K562 (cell line): ENCODE measurements around the gene DAPK2. TPM values are rescaled to one million over a fixed set of nuclear protein-coding genes. Genes with fewer than 3 reads are reported as not detected.
A peak's percentile ranks its signal among the peaks of the same experiment; 100 is the strongest.

Experiments used
- CREM ChIP-seq: IDR thresholded peaks from 2 replicates; pipeline ENCODE4 v1.6.1; 2014; ENCODE audit warnings: antibody characterized with exemption, low read depth
- CTBP1 ChIP-seq: fragments of 450-650 bp; IDR thresholded peaks from 2 replicates; pipeline ENCODE4 v1.6.1; 2016; ENCODE audit warnings: borderline replicate concordance
- MAZ ChIP-seq, 2 experiments: fragments of 450-650 bp in 1 of 2; sonication (generic) in 1 of 2; formaldehyde crosslinking; IDR thresholded peaks in 1 of 2; conservative IDR thresholded peaks in 1 of 2; 2 replicates each; pipeline versions ENCODE4 v1.4.0 to v1.5.0; 2020; ENCODE audit warnings: mild to moderate bottlenecking in 1 of 2, missing genetic modification reagents in 1 of 2
- NEUROD1 ChIP-seq: fragments of 150-350 bp; IDR thresholded peaks from 2 replicates; pipeline ENCODE4 v1.6.1; 2014; ENCODE audit warnings: borderline replicate concordance, low read length, low read depth; ENCODE audit not compliant: partially characterized antibody
- RAD21 ChIP-seq, 2 experiments: fragments of 250-450 bp in 1 of 2; fragments of 450-650 bp in 1 of 2; sonication (Bioruptor Pico) in 1 of 2; formaldehyde crosslinking in 1 of 2; IDR thresholded peaks in 1 of 2; conservative IDR thresholded peaks in 1 of 2; 2 replicates each; pipeline versions ENCODE4 v1.4.0 to v1.8.0; 2020 to 2022; ENCODE audit warnings: mild to moderate bottlenecking in 2 of 2, moderate library complexity in 1 of 2
- TEAD1 ChIP-seq, 2 experiments: fragments of 450-650 bp in 1 of 2; sonication (generic) in 1 of 2; formaldehyde crosslinking; IDR thresholded peaks; 2 replicates each; pipeline versions ENCODE4 v1.4.0 to v1.8.0; 2020 to 2022; ENCODE audit warnings: mild to moderate bottlenecking in 2 of 2, missing genetic modification reagents in 1 of 2
- XRCC4 ChIP-seq: IDR thresholded peaks from one replicate; pipeline ENCODE4 v1.6.1; 2011; ENCODE audit not compliant: insufficient read depth, insufficient read length; ENCODE audit errors: extremely low read depth
- polyA plus RNA-seq, 8 experiments: library from polyadenylated mRNA; depleted of rRNA in 4 of 8; stranded (reverse) in 5 of 8; unstranded in 3 of 8; fragments of >200 nt; fragmentation: Nextera tagmentation in 2 of 8; fragmentation: Illumina TruSeq in 1 of 8; extraction: Ambion mirVana in 2 of 8; extraction: Trizol in 1 of 8; gene quantifications; 2 replicates each; pipeline versions ENCODE4 v1.2.1 to v1.2.3, GENCODE V29; 2011 to 2014; ENCODE audit warnings: inconsistent platforms in 1 of 8, missing spikeins in 1 of 8
- total RNA-seq, 7 experiments: library from RNA; depleted of rRNA in 6 of 7; stranded (reverse); fragments of >200 nt in 6 of 7; fragmentation: Illumina TruSeq in 2 of 7; extraction: Trizol in 2 of 7; gene quantifications; 2 replicates each; pipeline versions ENCODE4 v1.2.1 to v1.2.3, GENCODE V29; 2011 to 2021; ENCODE audit warnings: low replicate concordance in 1 of 7
- TF ChIP-seq, protein P1 (sequence below): IDR thresholded peaks from 2 replicates; pipeline ENCODE4 v1.6.1; 2011; ENCODE audit warnings: borderline replicate concordance, low read depth, mild to moderate bottlenecking, moderate library complexity, low read length; ENCODE audit not compliant: insufficient read depth, poor library complexity, severe bottlenecking
- TF ChIP-seq, protein P2 (sequence below): sonication (generic); formaldehyde crosslinking; IDR thresholded peaks from 2 replicates; pipeline ENCODE4 v1.8.0; 2022; ENCODE audit warnings: missing genetic modification reagents, mild to moderate bottlenecking, borderline replicate concordance

DAPK2 gene
- total and polyA plus RNA-seq, 9 of the 15 experiments (the other 6 are each of a cell fraction or from before 2014, with no cell fraction given), result 0.14 to 5.2 (median 2.2) TPM

DNA sequence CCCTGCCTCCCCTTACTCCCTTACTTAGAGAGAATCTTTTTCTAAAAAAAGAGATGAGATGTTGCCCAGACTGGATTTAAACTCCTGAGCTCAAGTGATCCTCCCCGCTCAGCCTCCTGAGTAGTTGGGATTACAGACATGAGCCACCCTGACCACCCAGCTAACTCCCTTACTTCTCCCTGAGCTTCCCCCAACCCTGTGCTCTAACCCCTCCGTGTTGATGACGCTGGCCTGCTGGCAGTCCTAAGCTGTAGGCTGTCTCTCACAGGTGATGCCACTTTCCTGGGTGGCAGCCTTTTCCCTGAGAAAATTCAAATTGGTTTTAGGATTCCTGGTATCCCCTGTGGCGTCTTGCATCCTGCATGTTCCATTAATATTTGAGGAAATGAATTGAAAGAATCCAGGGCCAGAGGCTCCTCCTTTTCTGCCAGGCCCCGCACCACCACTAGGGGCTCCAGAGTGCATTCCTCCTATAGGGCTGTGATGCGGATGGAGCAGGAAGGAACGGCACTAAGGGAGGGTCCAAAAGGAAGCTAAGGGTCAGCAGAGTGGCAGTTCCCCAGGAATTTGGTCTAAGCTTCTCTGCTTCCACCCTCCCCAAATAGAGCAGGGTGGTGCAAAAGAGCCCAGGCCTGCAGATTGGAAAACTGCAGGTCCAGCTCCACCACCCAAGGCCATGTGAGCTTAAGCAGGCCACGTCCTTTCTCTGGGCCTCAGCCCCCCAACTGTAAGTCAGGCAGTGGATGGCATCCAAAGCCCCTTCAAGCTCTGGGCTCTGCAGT, 101.1 kb downstream of the DAPK2 start (continued):
- TF ChIP-seq, protein P1, sequence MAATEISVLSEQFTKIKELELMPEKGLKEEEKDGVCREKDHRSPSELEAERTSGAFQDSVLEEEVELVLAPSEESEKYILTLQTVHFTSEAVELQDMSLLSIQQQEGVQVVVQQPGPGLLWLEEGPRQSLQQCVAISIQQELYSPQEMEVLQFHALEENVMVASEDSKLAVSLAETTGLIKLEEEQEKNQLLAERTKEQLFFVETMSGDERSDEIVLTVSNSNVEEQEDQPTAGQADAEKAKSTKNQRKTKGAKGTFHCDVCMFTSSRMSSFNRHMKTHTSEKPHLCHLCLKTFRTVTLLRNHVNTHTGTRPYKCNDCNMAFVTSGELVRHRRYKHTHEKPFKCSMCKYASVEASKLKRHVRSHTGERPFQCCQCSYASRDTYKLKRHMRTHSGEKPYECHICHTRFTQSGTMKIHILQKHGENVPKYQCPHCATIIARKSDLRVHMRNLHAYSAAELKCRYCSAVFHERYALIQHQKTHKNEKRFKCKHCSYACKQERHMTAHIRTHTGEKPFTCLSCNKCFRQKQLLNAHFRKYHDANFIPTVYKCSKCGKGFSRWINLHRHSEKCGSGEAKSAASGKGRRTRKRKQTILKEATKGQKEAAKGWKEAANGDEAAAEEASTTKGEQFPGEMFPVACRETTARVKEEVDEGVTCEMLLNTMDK, result peak; percentile 58
- TF ChIP-seq MAZ (CRISPR knock-in tag; conservative IDR thresholded peaks at IDR 0.05 in 1 of 2, IDR thresholded peaks at IDR 0.05 in 1 of 2) (peak in 1 of 2 experiments; percentile 45; a peak in 1 of 4 replicates), XRCC4 (no peak), RAD21 (CRISPR knock-in tag; conservative IDR thresholded peaks at IDR 0.05 in 1 of 2, IDR thresholded peaks at IDR 0.05 in 1 of 2) (peak; percentile 62 to 64), NEUROD1 (peak; percentile 16), CREM (peak; percentile 52), TEAD1 (CRISPR knock-in tag; IDR thresholded peaks at IDR 0.05) (peak in 1 of 2 experiments; percentile 74; a peak in 2 of 4 replicates), CTBP1 (peak; percentile 42; the same call in 1 of the 2 replicates)
- TF ChIP-seq, protein P2, sequence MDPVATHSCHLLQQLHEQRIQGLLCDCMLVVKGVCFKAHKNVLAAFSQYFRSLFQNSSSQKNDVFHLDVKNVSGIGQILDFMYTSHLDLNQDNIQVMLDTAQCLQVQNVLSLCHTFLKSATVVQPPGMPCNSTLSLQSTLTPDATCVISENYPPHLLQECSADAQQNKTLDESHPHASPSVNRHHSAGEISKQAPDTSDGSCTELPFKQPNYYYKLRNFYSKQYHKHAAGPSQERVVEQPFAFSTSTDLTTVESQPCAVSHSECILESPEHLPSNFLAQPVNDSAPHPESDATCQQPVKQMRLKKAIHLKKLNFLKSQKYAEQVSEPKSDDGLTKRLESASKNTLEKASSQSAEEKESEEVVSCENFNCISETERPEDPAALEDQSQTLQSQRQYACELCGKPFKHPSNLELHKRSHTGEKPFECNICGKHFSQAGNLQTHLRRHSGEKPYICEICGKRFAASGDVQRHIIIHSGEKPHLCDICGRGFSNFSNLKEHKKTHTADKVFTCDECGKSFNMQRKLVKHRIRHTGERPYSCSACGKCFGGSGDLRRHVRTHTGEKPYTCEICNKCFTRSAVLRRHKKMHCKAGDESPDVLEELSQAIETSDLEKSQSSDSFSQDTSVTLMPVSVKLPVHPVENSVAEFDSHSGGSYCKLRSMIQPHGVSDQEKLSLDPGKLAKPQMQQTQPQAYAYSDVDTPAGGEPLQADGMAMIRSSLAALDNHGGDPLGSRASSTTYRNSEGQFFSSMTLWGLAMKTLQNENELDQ (CRISPR knock-in tag), result no peak
